Vagina (tissue), 2 donors: ENCODE results near the gene PGBD5. TPM values are rescaled to one million over a fixed set of nuclear protein-coding genes. Genes with fewer than 3 reads are reported as not detected.

Experiments used
- DNase-seq, 2 donors: peaks; one replicate each; pipeline ENCODE4 v3.0.0-alpha.2; 2017; ENCODE audit errors: extremely low spot score in 2 of 2
- H3K27ac ChIP-seq: fragments of 200-600 bp; sonication (generic); one replicate; pipeline ENCODE4 v1.5.1; 2019
- H3K27me3 ChIP-seq: fragments of 200-600 bp; sonication (generic); one replicate; pipeline ENCODE4 v1.5.1; 2019
- H3K36me3 ChIP-seq, 2 donors: fragments of 200-600 bp; sonication (generic); one replicate each; pipeline ENCODE4 v1.5.1; 2017 to 2019
- H3K4me1 ChIP-seq: fragments of 200-600 bp; sonication (generic); one replicate; pipeline ENCODE4 v1.5.1; 2019
- H3K4me3 ChIP-seq, 2 donors: fragments of 200-600 bp; sonication (generic); 1 replicate in 1 of 2; 2 replicates in 1 of 2; pipeline ENCODE4 v1.5.1; 2016 to 2019
- H3K9me3 ChIP-seq: fragments of 200-600 bp; sonication (generic); one replicate; pipeline ENCODE4 v1.5.1; 2019
- CTCF ChIP-seq, 3 experiments: fragments of 450-650 bp in 2 of 3; fragments of 200-600 bp in 1 of 3; sonication (generic) in 1 of 3; IDR thresholded peaks; one replicate each; pipeline ENCODE4 v1.5.1; 2017 to 2019; ENCODE audit warnings: antibody characterized with exemption in 3 of 3, mild to moderate bottlenecking in 2 of 3, moderate library complexity in 2 of 3
- POLR2A ChIP-seq, 2 donors: fragments of 450-650 bp; IDR thresholded peaks; one replicate each; pipeline ENCODE4 v1.6.1; 2017; ENCODE audit warnings: antibody characterized with exemption in 2 of 2, mild to moderate bottlenecking in 2 of 2, moderate library complexity in 2 of 2
- POLR2AphosphoS5 ChIP-seq, 2 donors: sonication (generic); formaldehyde crosslinking; IDR thresholded peaks; one replicate each; pipeline ENCODE4 v1.9.0; 2017; ENCODE audit warnings: antibody characterized with exemption in 2 of 2, mild to moderate bottlenecking in 2 of 2, low read depth in 1 of 2; ENCODE audit not compliant: insufficient read depth in 1 of 2
- intact Hi-C: fragments of 100-400 bp; cut with DNase I; formaldehyde crosslinking; loops from one replicate; pipeline ENCODE4 v1.15.1; 2023
- total RNA-seq: library from RNA; depleted of rRNA; stranded (reverse); fragments of >200 nt; gene quantifications from one replicate; pipeline ENCODE4 v1.2.3, GENCODE V29; 2016

PGBD5 gene
- total RNA-seq, 1 donor from 2014 or later, result 0.98 TPM

GRCh38 chr1:230387296-230387695, 38.8 kb downstream of the PGBD5 start:
- H3K9me3 ChIP-seq, result no peaks in the 10 kb centered on the region
- H3K4me1 ChIP-seq, result peaks cover 12% of the 10 kb centered on the region
- no peak overlapping the region for H3K27ac ChIP-seq
- no peak overlapping the region for H3K4me3 ChIP-seq
- H3K27me3 ChIP-seq, result no peaks in the 10 kb centered on the region
- H3K36me3 ChIP-seq, result no peaks in the 10 kb centered on the region
- TF ChIP-seq CTCF (IDR thresholded peaks at IDR 0.05), result no peak
- no peak for TF ChIP-seq POLR2A (IDR thresholded peaks at IDR 0.05)
- no peak for TF ChIP-seq POLR2AphosphoS5 (IDR thresholded peaks at IDR 0.05; ENCODE audit: insufficient read depth in 1 of 2, low read depth in 1 of 2)
- intact Hi-C loops, result no loop called here
- DNase-seq, result no peak

GRCh38 chr1:230386637-230387262, 39.4 kb downstream of the PGBD5 start:
- Histone ChIP-seq H3K9me3 (no peaks in the 10 kb centered on the region), H3K4me3 (no peak overlapping the region), H3K27ac (no peak overlapping the region), H3K27me3 (no peaks in the 10 kb centered on the region), H3K4me1 (peaks cover 7% of the 10 kb centered on the region), H3K36me3 (no peaks in the 10 kb centered on the region)
- no peak for TF ChIP-seq CTCF (IDR thresholded peaks at IDR 0.05)
- TF ChIP-seq POLR2AphosphoS5 (IDR thresholded peaks at IDR 0.05; ENCODE audit: insufficient read depth in 1 of 2, low read depth in 1 of 2), result no peak
- DNase-seq, result no peak
- intact Hi-C loops, result no loop called here

GRCh38 chr1:230385930-230386329, 40.2 kb downstream of the PGBD5 start:
- Histone ChIP-seq H3K27ac (no peak overlapping the region), H3K9me3 (no peaks in the 10 kb centered on the region), H3K4me1 (peaks cover 6% of the 10 kb centered on the region), H3K4me3 (no peak overlapping the region), H3K27me3 (no peaks in the 10 kb centered on the region), H3K36me3 (no peaks in the 10 kb centered on the region)
- no peak for DNase-seq
- TF ChIP-seq POLR2AphosphoS5 (IDR thresholded peaks at IDR 0.05; ENCODE audit: insufficient read depth in 1 of 2, low read depth in 1 of 2), result no peak
- no peak for TF ChIP-seq POLR2A (IDR thresholded peaks at IDR 0.05)
- TF ChIP-seq CTCF (IDR thresholded peaks at IDR 0.05), result no peak
- intact Hi-C loops, result no loop called here

GRCh38 chr1:230385158-230385450, 41.0 kb downstream of the PGBD5 start:
- intact Hi-C loops, result no loop called here
- H3K4me3 ChIP-seq, result no peak overlapping the region
- no peaks in the 10 kb centered on the region for H3K9me3 ChIP-seq
- H3K4me1 ChIP-seq, result peaks cover 6% of the 10 kb centered on the region
- DNase-seq, result no peak
- no peak for TF ChIP-seq CTCF (IDR thresholded peaks at IDR 0.05)
- TF ChIP-seq POLR2AphosphoS5 (IDR thresholded peaks at IDR 0.05; ENCODE audit: insufficient read depth in 1 of 2, low read depth in 1 of 2), result no peak
- TF ChIP-seq POLR2A (IDR thresholded peaks at IDR 0.05), result no peak
- no peaks in the 10 kb centered on the region for H3K36me3 ChIP-seq
- no peaks in the 10 kb centered on the region for H3K27me3 ChIP-seq
- no peak overlapping the region for H3K27ac ChIP-seq

- DNase-seq, result no peak
- no peaks in the 10 kb centered on the region for H3K36me3 ChIP-seq
- TF ChIP-seq POLR2AphosphoS5 (IDR thresholded peaks at IDR 0.05; ENCODE audit: insufficient read depth in 1 of 2, low read depth in 1 of 2), result no peak
- no peak for TF ChIP-seq CTCF (IDR thresholded peaks at IDR 0.05)
- TF ChIP-seq POLR2A (IDR thresholded peaks at IDR 0.05), result no peak
- intact Hi-C loops, result no loop called here
- no peak overlapping the region for H3K27ac ChIP-seq
- H3K9me3 ChIP-seq, result peaks cover 3% of the 10 kb centered on the region
- H3K4me3 ChIP-seq, result no peak overlapping the region
- no peaks in the 10 kb centered on the region for H3K27me3 ChIP-seq
- peaks cover 6% of the 10 kb centered on the region for H3K4me1 ChIP-seq
These were observed 41.6 kb downstream of the PGBD5 start for GRCh38 chr1:230384380-230385157.
